HCT116 (cell line): ENCODE measurements around the gene CRADD. TPM values are rescaled to one million over a fixed set of nuclear protein-coding genes. Genes with fewer than 3 reads are reported as not detected.

Experiments used
- ATAC-seq: fragments of 200-7000 bp; cut with Tn5 transposase; 2 replicates; pipeline ENCODE4 v1.9.1; 2020; ENCODE audit warnings: mild to moderate bottlenecking, moderate library complexity
- BruUV-seq: library from RNA; stranded (reverse); fragments of 400-500 nt; replicated peaks from 2 replicates; lab custom pipeline; 2021; lab: Mats Ljungman, UMichigan
- CTCF ChIA-PET: fragments of 300-600 bp; sonication (Branson Sonifier 250); formaldehyde crosslinking; loops from one replicate; lab custom pipeline; 2021; ENCODE audit warnings: antibody characterized with exemption; lab: Charles Lee
- POLR2A ChIA-PET: fragments of 300-600, 350-600 bp; sonication (Branson Sonifier 250); formaldehyde crosslinking; loops from one replicate; lab custom pipeline; 2021; ENCODE audit warnings: antibody characterized with exemption; lab: Charles Lee
- RAD21 ChIA-PET, 2 experiments: fragments of 300-600 bp; sonication (Branson Sonifier 250); formaldehyde crosslinking; loops; one replicate each; lab custom pipeline; 2023; ENCODE audit warnings: low total read pairs in 2 of 2; ENCODE audit not compliant: uncharacterized antibody in 2 of 2, unreplicated experiment in 2 of 2, low non-redundant PET in 1 of 2; lab: Charles Lee
- DNase-seq: peaks from one replicate; pipeline ENCODE4 v3.0.0-alpha.2; 2010; ENCODE audit warnings: low read depth, low spot score
- H2AFZ ChIP-seq: fragments of 200-600 bp; shearing (Covaris generic), sonication (generic); 2 replicates; pipeline ENCODE4 v1.6.1; 2017; ENCODE audit warnings: low read depth, mixed run types, mixed read lengths, antibody characterized with exemption, low read length; ENCODE audit not compliant: poor library complexity, severe bottlenecking
- H3K27ac ChIP-seq: 2 replicates; pipeline ENCODE4 v1.5.1; 2012; ENCODE audit warnings: low read depth, low read length
- H3K27me3 ChIP-seq: fragments of 200-600 bp; sonication (generic); 2 replicates; pipeline ENCODE4 v1.6.1; 2016; ENCODE audit warnings: mixed run types, low read length, mixed read lengths; ENCODE audit not compliant: insufficient read depth
- H3K36me3 ChIP-seq, 2 experiments: fragments of 200-500 bp in 1 of 2; fragments of 200-600 bp in 1 of 2; sonication (Bioruptor generic) in 1 of 2; sonication (generic) in 1 of 2; 2 replicates each; pipeline versions ENCODE4 v1.5.1 to v1.6.1; 2014 to 2016; ENCODE audit warnings: low read length in 2 of 2, inconsistent platforms in 1 of 2, mixed read lengths in 1 of 2, mixed run types in 1 of 2; ENCODE audit not compliant: insufficient read depth in 2 of 2, control insufficient read depth in 1 of 2
- H3K4me1 ChIP-seq, 2 experiments: fragments of 200-600 bp in 1 of 2; sonication (generic) in 1 of 2; 2 replicates each; pipeline versions ENCODE4 v1.5.1 to v1.6.1; 2012 to 2017; ENCODE audit warnings: low read length in 2 of 2, inconsistent platforms in 1 of 2, mild to moderate bottlenecking in 1 of 2, mixed read lengths in 1 of 2, mixed run types in 1 of 2, moderate library complexity in 1 of 2; ENCODE audit not compliant: insufficient read depth in 2 of 2, control insufficient read depth in 1 of 2
- H3K4me2 ChIP-seq: fragments of 200-600 bp; sonication (generic); 2 replicates; pipeline ENCODE4 v1.6.1; 2017; ENCODE audit warnings: mixed run types, low read length, mixed read lengths
- H3K4me3 ChIP-seq, 2 experiments: fragments of 200-600 bp in 1 of 2; sonication (generic) in 1 of 2; replicated peaks in 1 of 2; 2 replicates each; pipeline ENCODE4 v1.5.1; 2011 to 2016; ENCODE audit warnings: low read length in 2 of 2, control low read depth in 1 of 2, low read depth in 1 of 2, mild to moderate bottlenecking in 1 of 2, mixed read lengths in 1 of 2, mixed run types in 1 of 2
- H3K79me2 ChIP-seq: fragments of 200-600 bp; sonication (generic); 2 replicates; pipeline ENCODE4 v1.6.1; 2017; ENCODE audit warnings: mild to moderate bottlenecking, mixed run types, low read length, moderate library complexity, mixed read lengths; ENCODE audit not compliant: insufficient read depth
- H3K9ac ChIP-seq: fragments of 200-600 bp; sonication (generic); 2 replicates; pipeline ENCODE4 v1.6.1; 2016; ENCODE audit warnings: low read length, mixed read lengths
- H3K9me2 ChIP-seq: fragments of 200-600 bp; sonication (generic), shearing (Covaris generic); 2 replicates; pipeline ENCODE4 v1.6.1; 2017; ENCODE audit warnings: mixed run types, mild to moderate bottlenecking, moderate library complexity; ENCODE audit not compliant: insufficient read depth
- H3K9me3 ChIP-seq, 2 experiments: fragments of 200-500 bp in 1 of 2; fragments of 200-600 bp in 1 of 2; sonication (Bioruptor generic) in 1 of 2; sonication (generic) in 1 of 2; 2 replicates each; pipeline ENCODE4 v1.6.1; 2014 to 2017; ENCODE audit warnings: low read length in 2 of 2, mixed read lengths in 2 of 2, inconsistent platforms in 1 of 2, low read depth in 1 of 2, mild to moderate bottlenecking in 1 of 2, mixed run types in 1 of 2, moderate library complexity in 1 of 2; ENCODE audit not compliant: control insufficient read depth in 1 of 2, insufficient read depth in 1 of 2
- H4K20me1 ChIP-seq: fragments of 200-600 bp; sonication (generic), shearing (Covaris generic); 2 replicates; pipeline ENCODE4 v1.6.1; 2017; ENCODE audit warnings: mixed run types, mild to moderate bottlenecking, moderate library complexity; ENCODE audit not compliant: insufficient read depth
- CBX3 ChIP-seq: IDR thresholded peaks from 2 replicates; pipeline ENCODE4 v1.6.1; 2012; ENCODE audit warnings: low read depth
- CEBPB ChIP-seq: IDR thresholded peaks from 2 replicates; pipeline ENCODE4 v1.6.1; 2012; ENCODE audit warnings: low read depth
- EGR1 ChIP-seq: IDR thresholded peaks from 2 replicates; pipeline ENCODE4 v1.6.1; 2012; ENCODE audit warnings: low read depth
- ELF1 ChIP-seq: IDR thresholded peaks from 2 replicates; pipeline ENCODE4 v1.6.1; 2012; ENCODE audit warnings: low read depth, borderline replicate concordance
- FOSL1 ChIP-seq: IDR thresholded peaks from 2 replicates; pipeline ENCODE4 v1.6.1; 2012; ENCODE audit warnings: low read depth
- JUND ChIP-seq: IDR thresholded peaks from 2 replicates; pipeline ENCODE4 v1.6.1; 2012
- POLR2AphosphoS5 ChIP-seq: IDR thresholded peaks from 2 replicates; pipeline ENCODE4 v1.6.1; 2011; ENCODE audit warnings: mild to moderate bottlenecking, low read depth, low read length, moderate library complexity
- REST ChIP-seq: IDR thresholded peaks from 2 replicates; pipeline ENCODE4 v1.6.1; 2012; ENCODE audit warnings: low read depth
- TCF7L2 ChIP-seq: IDR thresholded peaks from 2 replicates; pipeline ENCODE4 v1.7.0; 2011; ENCODE audit warnings: borderline replicate concordance, inconsistent platforms; ENCODE audit not compliant: insufficient read depth, insufficient read length; ENCODE audit errors: extremely low read depth
- intact Hi-C: fragments of 100-400 bp; cut with micrococcal nuclease; formaldehyde crosslinking; loops from 2 replicates; pipeline ENCODE4 v1.10.0; 2022
- total RNA-seq: library from RNA; stranded (reverse); gene quantifications from one replicate; pipeline ENCODE4 v1.2.1, GENCODE V29; 2021; ENCODE audit not compliant: unreplicated experiment
- TF ChIP-seq, protein P1 (sequence below): IDR thresholded peaks from 2 replicates; pipeline ENCODE4 v1.6.1; 2012

The CRADD gene
- total RNA-seq, 1 experiment from 2014 or later, result 12.2 TPM

GRCh38 chr12:93707836-93708235, 30.7 kb downstream of the CRADD start:
- H3K4me3 ChIP-seq, result no peak overlapping the region
- H3K27ac ChIP-seq, result no peak overlapping the region
- RAD21 ChIA-PET, result no interaction called here
- no peaks in the 10 kb centered on the region for H3K79me2 ChIP-seq
- H3K27me3 ChIP-seq, result no peaks in the 10 kb centered on the region
- intact Hi-C loops, result no loop called here
- H3K9me3 ChIP-seq, result no peaks in the 10 kb centered on the region
- no peaks in the 10 kb centered on the region for H3K9me2 ChIP-seq
- TF ChIP-seq EGR1, result no peak
- TF ChIP-seq FOSL1, result peak; percentile 50
- peak; percentile 56 for TF ChIP-seq JUND
- TF ChIP-seq, protein P1, sequence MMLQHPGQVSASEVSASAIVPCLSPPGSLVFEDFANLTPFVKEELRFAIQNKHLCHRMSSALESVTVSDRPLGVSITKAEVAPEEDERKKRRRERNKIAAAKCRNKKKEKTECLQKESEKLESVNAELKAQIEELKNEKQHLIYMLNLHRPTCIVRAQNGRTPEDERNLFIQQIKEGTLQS, result peak; percentile 25; the same call in 1 of the 2 replicates
- no peak for TF ChIP-seq ELF1
- peak; percentile 35 for TF ChIP-seq TCF7L2
- TF ChIP-seq CBX3, result peak; percentile 19; the same call in 1 of the 2 replicates
- TF ChIP-seq CEBPB, result peak; percentile 66
- TF ChIP-seq POLR2AphosphoS5, result no peak
- TF ChIP-seq REST, result no peak
- DNase-seq, result peak; percentile 26
- H4K20me1 ChIP-seq, result no peaks in the 10 kb centered on the region
- H3K4me1 ChIP-seq, result peaks cover 9 to 34% of the 10 kb centered on the region in 2 experiments
- H2AFZ ChIP-seq, result no peak overlapping the region
- CTCF ChIA-PET, result no interaction called here
- POLR2A ChIA-PET, result no interaction called here
- no peak overlapping the region for H3K9ac ChIP-seq
- no TSS peak for BruUV-seq
- H3K36me3 ChIP-seq, result no peaks in the 10 kb centered on the region
- H3K4me2 ChIP-seq, result peak overlapping the region; percentile 38
- ATAC-seq, result peak; percentile 67
